Suppressor macrophage (primary cell): ENCODE measurements around the gene LRRTM2.
"Not testable (repeated sequence)": the region's sequence is repeated elsewhere in the genome, so short reads cannot be mapped to it uniquely, and the experiment has no call there.

ENCODE experiments used
- DNase-seq, 4 experiments: peaks; one replicate each; pipeline ENCODE4 v3.0.0-alpha.2; 2020 to 2022

Gene LRRTM2

DNA sequence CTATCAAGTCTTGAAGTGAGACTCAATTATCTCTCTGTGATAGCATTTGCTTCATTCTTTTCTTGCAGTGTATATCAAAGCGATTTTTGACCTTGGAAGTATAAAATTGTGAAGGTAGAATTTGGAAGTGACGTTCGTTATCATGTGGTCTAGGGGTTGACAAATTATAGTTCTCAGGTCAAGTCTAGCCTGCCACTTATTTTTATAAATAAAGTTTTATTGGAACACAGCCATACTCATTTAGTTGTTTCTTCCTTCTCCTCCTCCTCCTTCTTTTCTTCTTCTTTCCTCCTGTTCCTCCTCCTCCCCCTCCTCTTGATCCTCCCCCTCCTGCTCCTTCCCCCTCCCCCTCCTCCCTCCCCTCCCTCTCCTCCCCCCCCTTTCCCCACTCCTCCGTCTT lies 38.0 kb downstream of the LRRTM2 start:
- DNase-seq, result no peak

DNA sequence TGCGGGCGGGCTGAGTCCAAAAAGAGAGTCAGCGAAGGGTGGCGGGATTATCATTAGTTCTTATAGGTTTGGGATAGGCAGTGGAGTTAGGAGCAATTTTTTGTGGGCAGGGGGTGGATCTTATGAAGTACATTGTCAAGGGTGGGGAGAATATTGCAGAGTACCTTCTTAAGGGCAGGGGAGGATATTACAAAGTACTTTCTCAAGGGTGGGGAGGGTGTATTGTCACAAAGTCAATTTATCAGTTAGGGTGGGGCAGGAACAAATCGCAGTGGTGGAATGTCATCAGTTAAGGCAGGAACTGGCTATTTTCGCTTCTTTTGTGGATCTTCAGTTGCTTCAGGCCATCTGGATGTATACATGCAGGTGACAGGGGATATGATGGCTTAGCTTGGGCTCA lies 40.3 kb downstream of the LRRTM2 start:
- not testable (repeated sequence) for DNase-seq

DNA sequence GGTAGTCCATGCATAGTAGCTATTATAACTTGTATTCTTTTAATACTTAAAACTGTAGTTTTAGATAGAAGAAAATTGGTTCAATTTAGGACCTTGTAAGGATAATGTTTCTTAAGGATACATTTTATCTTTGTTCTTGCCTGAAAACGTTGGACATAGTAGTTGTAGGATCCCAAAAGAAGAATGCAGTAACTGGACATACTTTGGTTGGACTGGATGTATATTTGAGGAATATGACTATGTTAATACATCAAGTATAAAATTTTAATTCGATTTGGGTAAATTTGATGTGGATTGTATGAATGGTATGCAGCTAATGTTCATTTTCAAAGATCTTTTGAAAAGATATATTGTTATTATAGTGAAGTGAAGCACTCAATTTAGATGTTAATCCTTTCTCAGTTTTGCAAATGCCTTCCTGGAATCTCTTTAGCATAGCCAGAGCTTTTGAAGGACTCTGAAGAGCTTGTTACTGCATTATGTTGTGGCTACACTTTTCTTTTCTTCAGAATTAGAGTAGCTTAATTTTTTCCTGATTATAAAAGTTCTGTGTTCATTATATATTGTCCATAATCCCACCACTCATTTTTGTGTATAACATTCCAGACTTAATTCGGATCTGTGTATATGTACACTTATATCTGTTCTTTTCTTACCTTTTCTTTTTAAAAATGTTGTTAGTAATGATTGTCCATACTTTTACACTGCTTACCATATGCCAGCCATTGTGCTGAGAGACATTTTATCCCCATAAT lies 41.2 kb downstream of the LRRTM2 start:
- no peak for DNase-seq

DNA sequence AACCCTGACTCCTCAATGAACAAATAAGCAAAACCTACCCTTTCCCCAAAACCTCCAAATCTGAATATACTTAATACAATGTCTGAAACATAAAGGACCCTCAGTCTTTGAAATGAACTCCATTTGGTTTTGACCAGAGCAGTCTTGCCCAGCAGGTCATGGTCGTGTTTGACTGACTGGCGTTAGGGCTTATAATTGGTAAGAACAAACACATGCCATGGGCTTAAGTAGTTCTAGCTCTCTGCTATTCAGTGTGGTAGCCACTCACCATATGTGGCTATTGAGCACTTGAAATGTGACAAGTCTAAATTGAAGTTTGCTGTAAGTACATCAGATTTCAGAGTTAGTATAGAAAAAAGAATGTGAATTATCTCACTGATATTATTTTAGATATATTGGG lies 42.1 kb downstream of the LRRTM2 start:
- no peak for DNase-seq

DNA sequence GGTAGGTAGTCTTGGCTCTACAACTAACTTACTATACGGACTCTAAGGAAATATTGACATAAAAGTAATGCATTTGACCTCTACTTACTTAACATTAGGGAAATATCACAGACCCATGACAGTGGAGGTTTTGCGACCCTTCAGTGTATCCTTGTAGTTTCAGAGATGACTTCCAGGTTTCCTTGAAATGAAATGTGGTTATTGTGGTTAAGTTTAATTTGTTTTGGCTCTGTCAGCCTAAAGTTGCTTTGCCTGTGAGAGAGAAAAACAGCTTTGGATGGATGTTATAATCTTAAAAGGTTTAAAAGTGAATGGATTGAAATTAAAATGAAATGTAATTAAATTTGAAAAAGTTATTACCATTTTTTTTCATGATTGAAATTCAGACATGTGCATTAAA lies 42.9 kb downstream of the LRRTM2 start:
- DNase-seq, result no peak

DNA sequence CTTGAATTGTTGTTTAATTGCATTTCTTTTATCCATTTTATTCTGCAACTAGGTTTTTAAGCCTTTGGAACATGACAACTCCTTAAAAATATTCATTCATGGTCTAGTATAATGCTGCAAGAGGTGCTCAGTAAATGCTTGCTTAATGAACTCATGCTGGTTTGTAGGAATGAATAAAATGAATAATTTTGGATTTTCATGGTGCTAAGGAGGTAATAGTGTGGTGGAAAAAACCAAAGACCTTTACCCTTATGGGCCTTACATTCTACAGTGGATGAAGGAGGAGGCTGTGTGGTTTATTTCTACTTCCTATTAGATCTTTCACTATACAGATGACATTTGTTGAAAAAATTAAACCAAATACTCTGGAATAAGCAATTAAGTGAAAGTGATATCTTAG lies 43.4 kb downstream of the LRRTM2 start:
- no peak for DNase-seq

DNA sequence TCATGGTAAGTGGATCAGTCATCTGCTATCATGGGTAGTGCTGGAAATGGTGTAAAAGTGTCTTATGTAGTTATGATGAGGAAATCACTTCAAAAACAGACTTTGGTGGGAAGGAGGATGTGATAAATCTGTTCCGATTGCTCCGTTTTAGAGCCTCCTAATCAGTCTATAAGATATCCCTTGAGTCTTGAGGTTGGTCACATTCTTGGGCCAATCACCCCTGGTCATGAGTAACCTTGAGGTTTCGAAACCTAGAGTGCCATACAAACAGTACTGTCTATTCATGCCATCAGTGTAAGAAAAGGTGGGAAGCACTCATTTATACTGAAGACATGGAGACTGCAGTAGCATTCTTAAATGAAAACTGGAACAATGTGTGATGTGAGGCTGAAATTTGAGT lies 45.8 kb downstream of the LRRTM2 start:
- peak in 3 of 4 experiments; percentile 4 to 26 (median 15) for DNase-seq

DNA sequence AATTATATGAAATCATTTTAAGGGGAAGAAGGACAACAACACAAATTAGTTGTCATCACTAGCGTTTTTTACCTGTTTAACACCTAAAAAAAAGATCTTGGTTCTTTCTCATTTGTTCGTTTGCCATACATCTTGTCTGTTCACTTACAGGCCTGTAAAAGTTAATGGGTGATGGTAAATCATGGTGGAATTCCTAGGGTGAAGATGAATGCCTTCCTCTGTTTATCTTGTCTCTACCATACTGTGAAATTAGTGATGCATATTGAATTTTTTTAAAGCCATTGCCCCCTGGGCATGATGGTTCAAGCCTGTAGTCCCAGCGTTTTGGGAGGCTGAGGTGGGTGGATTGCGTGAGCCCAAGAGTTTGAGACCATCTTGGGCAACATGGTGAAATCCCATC lies 46.6 kb downstream of the LRRTM2 start:
- DNase-seq, result no peak

DNA sequence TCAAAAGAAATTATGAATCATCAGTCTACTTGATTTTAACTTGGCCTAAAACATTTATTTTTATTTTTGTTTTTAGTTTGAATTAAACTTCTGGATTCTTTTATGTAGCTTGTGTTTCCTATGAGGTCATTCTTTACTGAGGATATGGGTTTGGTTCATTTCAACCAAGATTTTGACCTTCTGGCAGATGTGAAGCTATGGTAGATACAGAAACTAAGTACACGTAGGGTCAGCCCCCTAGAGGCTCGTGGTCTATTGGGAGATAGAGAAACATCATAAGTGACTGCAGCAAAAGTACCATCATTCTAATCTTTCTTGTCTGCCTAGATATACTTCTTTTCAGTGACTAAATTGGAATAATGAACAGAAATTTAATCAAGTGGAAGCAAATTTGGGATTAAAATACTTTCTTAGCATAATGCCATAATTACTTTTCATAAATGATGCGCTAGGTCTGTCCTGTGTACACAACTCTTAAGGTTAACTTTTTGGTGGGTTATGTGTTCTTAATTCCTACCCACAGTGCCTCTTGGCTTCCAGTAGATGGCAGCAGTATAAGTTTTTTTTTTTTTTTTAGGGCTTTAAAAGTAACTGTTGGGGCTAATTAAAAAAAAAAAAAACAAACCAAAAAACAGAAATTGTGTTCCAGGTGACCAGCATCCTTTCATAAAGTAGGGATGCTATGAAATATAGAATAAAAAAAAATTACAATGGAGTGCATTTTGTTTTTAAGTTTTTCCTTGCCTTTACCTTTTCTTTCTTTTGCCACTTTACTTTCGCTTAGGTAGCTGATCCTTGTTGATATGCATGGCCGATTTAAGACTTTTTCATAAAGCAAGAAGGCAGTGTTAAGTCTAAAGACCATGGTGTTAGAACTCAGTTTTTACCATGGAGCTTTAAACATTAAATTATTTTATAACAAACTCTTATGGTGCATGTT lies 49.9 kb downstream of the LRRTM2 start:
- peak in 2 of 4 experiments; percentile 28 to 46 for DNase-seq

DNA sequence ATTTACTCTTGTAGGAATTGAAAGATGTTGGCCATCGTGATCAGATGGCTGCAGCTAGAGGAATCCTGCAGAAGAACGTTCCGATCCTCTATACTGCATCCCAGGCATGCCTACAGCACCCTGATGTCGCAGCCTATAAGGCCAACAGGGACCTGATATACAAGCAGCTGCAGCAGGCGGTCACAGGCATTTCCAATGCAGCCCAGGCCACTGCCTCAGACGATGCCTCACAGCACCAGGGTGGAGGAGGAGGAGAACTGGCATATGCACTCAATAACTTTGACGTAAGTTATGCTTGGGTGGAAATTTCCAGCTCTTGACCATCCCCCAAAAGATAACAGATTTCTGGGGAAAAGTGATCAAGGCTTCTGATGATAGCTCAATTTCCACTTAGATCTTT lies 50.6 kb downstream of the LRRTM2 start:
- DNase-seq, result no peak

DNA sequence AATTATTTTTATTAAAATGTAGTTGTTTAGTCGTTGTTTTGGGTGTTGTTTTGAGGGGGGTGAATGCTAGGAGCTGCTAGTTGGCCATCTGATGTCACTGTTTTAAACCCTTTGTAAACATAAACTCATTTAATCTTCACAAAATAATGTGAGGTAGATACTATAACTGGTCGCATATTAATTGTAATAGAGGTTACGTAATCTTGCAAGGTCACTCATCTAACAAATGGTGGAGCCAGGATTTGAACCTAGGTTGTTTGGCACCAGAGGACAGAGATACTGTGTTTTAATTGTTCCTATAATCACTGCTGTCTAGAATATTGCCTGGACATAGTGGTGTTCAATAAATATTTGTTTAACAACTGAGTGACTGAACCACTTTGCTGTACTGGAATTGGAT lies 54.4 kb downstream of the LRRTM2 start:
- DNase-seq, result no peak

DNA sequence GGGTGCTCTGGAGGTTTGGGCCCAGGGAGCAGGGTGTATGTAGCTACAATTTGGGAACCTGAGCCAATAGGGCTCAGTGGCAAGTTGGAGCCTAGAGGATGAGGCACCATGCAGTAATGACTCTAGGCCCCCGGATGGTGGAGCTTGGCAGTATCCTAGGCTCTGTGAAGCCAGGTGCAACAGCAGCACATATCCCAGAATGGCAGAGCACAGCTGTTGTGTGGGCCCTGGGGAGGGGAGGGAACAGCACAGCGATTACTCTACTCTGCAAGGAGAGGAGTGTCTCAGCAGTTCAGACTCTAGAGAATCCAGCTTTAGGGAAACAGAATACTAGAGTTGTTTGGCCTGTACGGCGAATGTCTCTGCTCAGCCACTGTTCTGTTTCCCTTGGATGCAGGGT lies 56.1 kb downstream of the LRRTM2 start:
- no peak for DNase-seq
